Brain pericyte (primary cell): ENCODE data around the gene ARHGEF17.

Source experiments
- DNase-seq: peaks from one replicate; pipeline ENCODE4 v3.0.0-alpha.2; 2012; ENCODE audit warnings: low read depth, low spot score

ARHGEF17 gene

DNA sequence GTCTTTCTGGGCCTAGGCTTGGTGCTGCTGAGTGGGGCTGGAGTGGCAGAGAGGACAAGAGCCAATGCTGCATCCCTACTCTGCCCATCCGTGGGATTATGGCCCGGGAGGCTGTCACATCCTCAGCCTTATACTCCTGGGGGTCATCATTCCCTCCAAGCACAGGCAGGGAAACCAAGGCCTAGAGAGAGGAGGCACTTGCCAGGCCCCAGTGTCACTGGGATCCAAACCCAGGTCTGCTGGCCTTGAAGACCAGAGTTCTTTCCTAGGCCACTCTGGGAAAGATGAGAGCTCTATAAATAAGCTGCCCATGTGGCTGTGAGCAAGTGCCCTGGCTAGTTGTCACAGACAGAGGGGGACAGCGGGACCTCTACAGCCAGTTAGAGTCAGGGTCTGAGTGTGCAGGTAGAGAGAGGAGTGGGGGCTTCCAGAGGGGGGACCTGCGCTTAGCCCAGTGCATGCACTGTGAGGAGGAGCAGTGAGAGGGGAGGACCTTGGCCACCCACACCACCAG is 72.9 kb downstream of the ARHGEF17 start:
- no peak for DNase-seq

DNA sequence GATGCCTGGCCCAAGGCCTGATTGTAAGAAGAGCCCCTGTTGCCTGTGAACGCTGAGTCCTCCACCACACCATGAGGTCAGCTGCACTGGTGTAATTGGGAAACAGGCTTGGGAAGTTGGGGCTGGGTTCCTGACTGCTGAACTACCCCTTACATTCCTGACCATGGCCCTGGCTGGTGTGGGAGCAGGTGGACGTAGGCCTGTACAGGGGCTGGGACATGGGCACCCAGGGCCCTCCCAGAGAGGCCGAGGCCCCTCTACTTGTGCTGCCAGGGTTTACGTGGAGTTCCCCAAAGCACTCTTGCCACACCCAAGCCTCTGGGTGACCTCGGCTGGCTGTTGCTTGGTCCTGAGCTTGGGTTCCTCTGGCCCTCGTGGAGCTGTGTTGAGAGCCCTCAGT is 73.5 kb downstream of the ARHGEF17 start:
- DNase-seq, result no peak

DNA sequence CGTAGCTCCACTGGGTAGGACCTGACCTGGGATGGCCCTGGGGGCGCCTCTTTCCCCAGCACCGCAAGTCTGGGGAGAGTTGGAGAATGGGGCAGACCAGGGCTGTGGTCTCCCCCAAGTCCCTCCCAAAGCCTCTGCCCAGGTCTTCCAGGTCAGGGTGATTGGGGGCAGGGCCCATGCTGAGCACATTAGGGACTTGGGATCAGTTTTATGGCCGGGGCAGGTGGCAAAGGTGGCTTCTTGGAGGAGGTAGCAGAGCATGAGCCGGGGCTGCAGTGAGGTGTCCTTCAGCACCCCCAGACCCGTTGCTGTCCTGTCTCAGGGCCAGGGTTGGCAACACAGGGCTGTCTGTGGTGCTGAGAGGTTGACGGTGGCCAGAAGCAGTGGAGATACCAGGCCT is 74.1 kb downstream of the ARHGEF17 start:
- no peak for DNase-seq

DNA sequence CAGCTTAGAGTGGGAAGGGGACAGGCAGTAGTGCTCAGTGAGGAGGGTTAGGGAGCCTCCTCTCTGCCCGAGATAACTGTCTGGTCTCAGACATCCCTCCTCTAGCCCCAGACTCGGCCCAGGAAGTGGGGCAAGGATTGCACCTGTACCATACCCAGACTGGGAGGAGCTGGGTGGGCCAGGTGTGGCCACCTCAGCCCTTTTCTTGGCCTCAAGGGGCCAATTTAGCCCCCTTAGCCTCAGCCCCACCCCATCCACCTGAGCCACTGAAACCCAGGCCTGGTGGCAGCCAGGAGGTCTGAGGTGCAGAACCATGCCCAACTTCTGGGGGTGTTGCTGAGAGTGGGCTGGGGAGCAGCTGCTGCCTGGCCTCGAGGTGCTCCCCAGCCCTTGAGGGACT is 74.7 kb downstream of the ARHGEF17 start:
- no peak for DNase-seq

DNA sequence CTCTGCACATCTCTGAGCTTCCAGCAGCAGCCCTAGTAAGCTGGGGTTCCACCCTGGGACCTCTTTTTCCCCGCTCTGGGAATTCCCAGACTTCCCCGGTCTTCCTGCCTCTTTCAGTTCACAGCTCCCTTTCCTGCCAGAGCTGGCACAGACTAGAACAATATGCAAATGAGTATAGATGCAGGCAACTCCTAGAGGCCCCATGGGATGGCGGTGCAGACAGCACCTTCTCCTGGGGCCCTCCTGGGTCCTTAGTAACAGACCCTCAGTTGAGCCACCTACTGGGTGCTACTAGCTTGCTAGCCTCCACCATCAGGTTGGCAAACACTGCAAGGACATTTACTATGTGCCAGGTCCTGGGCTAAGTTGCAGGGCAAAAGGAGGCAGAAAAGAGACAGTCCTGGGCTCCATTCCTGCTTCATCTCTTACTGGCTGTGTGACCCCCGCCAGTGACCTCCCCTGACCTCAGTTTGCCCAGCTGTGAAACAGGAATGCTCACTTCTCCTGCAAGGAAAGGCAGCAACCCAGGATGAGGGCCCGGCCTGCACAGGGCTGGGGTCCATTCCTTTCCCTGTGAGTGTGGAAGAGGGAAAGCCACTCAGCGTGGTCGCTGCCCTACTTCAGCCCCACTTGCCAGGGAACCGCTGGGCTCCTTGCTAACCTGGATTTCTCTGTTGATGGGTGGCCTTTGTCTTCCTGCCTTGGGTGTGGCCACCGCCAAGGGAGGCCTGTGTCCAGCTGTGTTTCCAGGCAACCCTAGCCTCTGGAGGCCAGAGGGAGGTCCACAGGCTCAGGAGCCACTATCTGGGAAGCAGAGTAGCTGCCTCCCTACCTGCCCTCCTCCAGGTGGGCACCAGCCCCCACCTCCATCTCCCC is 75.4 kb downstream of the ARHGEF17 start:
- no peak for DNase-seq

DNA sequence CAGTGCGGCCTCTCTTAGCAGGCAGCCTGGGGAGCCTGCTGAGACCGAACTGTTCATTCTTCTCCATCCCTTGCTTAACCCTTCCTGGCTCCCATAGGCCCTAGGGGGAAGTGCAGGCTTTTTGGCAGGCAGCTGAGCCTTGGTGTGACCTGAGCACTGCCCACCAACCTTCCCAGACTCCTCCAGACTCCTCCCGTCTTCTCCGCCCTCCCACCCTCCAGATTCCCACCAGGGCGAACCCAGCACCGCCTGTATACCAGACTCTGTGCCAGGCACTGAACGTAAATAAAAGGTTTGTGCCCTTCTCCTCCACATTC is 76.0 kb downstream of the ARHGEF17 start:
- no peak for DNase-seq

DNA sequence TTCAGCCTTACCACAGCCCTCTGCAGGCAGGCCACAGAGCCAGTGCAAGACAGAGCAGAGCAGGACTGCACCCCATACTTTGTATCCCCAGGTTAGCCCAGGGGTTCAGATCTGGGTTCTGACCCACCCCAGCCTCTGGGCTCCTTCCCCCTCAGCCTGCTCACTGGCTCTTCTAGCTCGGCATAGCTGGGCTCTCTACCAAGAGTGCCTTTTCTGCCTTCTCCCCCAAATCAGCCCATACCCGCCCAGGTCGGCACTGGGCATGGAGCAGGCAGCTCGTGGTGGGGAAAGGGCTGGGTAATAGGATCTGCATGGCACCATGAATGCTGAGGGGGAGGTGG is 76.4 kb downstream of the ARHGEF17 start:
- DNase-seq, result no peak

DNA sequence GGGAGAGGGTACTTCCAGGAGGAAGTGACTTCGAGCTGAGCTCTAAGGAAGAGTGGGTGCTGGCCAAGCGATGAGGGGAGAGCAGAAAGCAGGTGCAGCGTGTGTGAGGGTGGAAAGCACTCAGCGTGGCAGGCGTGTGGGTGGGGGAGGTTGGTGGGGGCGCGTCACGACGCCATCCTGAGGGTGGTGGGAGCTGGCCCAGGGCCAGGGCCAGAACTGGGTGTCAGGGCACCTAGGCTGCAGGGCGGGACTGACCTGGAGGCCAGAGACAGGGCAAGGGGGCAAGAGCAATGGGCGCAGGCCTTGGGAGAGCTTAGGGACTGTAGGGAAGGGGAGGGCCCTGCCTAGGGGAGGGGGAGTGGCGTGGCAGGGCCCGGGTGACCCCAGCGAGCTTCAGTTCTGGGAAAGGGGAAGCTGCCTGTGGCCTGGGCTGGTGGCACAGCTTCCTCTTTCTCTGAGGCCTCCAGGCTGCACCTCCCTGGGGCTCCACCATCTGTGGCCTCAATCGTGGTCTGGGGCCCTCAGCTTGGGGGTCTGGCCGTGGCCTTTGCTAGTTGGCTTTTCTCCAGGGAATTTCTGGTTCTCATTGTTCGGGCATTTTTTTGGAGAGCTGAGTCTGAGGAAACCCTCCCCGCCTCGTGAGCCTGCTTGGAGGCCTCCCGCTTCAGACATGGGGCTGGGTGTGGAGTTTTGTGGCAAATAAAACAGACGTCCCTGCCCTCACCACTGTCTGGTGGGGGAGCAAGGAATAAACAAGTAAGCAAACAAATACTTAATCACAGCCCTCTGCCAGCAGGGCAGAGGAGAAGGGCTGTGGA is 77.0 kb downstream of the ARHGEF17 start:
- DNase-seq, result no peak

DNA sequence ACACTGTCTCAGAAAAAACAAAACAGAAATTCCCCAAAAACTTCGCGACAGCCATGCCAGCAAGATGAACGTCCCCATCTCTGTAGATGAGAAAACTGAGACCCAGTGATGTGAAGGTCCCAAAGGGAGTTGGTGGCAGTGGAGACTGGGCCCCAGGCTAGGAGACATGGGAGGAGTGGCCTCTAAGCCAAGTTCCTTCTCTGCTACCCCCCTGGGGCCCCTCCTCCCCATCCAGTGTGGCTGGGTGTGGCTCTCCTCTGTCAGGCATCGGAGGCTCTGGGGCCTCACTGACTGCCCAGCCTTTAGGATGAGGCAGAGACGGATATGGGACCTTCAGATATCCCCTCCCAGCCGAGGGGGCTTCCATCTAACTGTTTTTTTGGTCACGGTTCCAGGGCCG is 77.9 kb downstream of the ARHGEF17 start:
- DNase-seq, result no peak

DNA sequence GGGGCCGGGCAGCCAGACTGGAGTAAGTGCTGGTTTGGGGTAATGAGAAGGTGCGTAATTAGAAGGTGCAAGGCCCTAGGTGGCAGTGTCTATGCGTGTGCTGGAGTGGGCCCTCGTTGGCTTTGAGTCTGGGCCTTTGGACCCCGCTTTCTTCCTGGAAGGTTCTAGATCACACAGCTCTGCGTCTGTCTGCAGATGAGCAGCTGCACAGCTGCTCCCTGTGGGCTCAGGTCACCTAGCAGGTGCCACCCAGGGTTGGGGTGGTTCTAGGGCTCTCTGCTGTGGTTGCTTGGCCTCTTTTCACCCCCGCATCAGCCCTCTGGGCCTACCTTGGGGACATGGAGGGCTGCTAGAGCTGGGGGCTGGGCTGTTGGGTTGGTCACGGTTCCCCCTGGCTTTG is 78.5 kb downstream of the ARHGEF17 start:
- DNase-seq, result no peak

DNA sequence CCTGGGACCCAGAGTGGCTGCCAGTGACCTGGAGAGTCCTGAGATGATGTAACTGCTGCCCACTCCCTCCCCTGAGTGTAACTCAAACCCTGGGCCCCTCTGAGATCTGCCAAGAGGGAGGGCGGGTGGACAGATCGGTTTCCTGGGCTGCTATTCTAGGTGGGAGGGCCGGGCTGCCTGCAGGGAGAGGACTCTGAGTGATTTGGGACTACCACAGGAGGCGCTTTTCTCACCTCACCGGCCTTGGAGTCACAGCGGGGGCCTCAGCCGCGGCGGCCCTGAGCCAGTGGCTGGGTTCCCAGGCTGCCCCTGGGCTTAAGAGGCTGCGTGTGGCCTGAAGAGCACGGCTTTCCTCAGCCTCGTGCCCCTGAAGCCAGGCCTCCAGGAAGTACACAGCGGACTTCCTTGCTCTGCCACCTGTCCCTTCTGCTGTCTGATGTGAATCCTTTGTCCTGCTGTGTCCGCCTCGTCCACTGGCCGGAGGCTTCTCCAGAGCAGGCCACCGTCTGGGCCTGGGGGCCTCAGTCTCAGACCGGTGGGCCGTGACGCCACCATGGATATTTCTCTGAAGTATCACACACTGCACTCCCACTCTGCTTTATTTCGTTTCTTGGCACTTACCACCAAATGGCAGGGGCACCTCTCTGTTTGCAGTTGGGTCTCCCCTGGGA is 79.7 kb downstream of the ARHGEF17 start:
- no peak for DNase-seq

DNA sequence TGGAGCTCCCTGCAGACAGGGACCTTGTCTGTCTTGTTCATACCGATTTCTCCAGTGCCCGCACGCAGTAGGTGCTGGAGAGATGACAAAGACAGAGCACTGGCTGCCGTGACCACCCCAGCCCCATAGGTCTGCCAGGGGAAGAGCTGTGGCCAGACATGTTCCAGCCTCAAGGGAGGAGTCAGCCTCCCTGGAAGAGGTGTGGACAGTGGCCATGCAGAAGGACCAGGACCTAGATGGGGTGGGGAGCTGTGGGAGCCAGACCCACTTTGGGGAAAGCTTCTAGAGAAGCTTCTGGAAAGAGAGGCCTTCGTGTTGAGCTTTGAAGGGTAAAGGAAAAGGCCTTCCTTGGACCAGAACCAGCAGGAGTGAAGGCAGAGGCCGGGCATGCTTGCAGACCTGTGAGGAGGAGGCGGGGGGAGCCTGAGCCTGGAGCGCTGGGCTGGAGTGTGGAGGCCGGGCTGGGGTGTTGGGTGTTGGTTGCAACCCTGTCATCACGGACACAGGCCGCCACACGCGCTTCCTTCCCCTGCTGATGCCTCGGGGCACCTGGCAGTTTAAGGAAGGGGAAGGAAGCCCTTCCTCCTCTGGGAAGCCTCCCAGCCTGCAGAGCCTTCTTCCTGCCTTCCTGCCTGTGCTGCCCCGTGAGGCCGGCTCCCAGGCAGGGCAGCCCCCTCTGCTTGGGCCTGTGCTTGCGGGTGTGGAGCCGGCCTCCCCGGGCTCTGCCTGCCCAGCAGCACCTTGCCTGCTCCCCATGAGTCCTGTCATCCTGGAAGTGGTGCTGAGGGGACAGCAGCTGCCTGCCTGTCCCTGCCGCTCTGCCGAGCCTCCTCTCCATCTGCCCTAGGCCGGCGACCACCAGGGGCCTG is 80.4 kb downstream of the ARHGEF17 start:
- no peak for DNase-seq

DNA sequence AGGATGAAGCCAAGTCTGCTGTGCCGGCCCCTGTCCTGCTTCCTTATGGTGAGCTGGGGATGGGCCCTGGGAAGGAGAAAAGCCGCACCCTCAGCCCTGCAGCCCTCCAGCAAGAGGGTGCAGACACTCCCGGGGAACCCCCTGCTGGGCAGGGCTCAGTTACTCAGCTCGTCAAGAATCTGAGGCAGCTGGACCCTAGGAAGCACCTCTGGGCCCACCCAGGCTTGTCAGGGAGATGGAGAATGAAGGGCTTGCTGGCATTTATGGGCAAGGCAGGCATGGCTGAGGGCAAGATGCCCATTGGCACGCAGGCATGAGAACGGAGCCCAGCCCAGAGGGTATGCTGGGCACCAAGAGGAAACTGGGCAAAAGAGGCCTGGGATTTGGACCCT is 81.1 kb downstream of the ARHGEF17 start:
- no peak for DNase-seq

DNA sequence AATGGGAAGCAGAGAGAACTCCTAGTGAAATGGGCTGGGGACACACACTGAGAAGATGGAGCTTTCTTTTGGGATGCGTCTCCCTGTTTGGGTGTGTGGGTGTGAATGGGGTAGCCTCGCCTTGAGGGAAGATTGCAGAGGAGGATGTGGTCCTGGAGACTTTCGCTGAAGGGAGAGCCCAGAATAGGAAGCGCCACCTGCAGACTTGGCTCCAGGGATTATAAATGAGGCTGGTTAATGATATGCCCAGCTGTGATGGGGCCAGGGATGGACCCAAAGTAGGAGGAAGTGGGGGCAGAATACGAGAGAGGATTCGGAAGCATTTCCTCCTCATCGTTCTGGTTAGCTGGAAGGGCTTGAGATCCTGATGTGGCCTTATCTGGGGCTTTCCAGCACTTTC is 81.8 kb downstream of the ARHGEF17 start:
- no peak for DNase-seq

DNA sequence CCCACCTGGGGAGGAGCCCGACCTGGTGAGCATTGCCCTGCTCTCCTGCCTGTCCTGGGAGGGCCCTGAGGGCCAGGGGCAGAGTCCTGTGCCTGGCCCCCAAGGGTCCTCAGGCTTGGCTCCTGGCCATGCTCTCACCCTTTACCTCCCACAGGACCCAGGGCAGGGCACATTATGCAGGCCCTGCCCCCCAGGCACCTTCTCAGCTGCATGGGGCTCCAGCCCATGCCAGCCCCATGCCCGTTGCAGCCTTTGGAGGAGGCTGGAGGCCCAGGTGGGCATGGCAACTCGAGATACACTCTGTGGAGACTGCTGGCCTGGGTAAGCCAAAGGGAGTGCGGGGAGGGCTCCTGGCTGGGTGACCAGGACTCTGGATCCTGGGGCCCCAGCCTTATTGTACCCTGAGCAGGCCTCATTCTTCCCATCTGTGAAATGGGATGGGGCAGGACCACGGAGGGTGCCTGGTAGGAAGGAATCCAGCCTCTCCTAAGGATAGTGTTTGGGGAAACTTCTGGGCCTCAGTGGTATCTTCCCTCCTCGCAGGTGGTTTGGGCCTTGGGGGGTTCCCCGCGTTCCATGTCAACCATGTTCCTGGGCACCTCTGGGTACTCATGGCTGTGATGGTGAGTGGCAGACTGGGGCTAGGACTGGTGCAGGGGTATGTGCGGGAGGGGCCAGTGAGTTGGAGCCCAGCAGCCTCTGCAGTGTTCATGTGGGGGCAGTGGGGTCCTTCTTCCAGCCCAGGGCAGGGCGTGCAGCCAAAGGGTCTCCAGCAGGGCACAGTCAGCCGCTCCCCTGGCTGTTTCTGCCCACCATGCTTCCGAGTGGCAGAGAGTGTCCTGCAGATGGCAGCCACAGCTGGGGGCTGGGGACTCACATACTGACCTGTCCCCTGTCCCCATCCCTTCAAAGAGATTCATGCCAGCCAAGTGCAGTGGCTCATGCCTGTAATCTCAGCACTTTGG is 82.8 kb downstream of the ARHGEF17 start:
- no peak for DNase-seq

DNA sequence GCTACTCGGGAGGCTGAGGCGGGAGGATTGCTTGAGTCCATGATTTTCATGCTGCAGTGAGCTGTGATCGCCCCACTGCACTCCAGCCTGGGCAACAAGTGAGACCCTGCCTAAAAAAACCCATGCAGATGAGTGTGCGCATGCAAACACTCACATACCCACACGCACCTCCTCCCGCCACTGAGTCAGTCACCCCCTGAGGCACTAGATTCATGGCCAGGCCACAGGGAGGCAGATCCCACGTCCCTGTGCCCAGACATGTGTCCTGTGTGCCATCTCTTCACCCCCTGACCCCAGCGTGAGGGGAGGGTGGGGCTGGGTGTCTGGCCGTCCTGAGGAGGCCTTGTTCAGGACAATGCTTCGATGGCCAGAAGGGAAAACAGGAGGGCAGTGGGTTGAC is 83.6 kb downstream of the ARHGEF17 start:
- no peak for DNase-seq

DNA sequence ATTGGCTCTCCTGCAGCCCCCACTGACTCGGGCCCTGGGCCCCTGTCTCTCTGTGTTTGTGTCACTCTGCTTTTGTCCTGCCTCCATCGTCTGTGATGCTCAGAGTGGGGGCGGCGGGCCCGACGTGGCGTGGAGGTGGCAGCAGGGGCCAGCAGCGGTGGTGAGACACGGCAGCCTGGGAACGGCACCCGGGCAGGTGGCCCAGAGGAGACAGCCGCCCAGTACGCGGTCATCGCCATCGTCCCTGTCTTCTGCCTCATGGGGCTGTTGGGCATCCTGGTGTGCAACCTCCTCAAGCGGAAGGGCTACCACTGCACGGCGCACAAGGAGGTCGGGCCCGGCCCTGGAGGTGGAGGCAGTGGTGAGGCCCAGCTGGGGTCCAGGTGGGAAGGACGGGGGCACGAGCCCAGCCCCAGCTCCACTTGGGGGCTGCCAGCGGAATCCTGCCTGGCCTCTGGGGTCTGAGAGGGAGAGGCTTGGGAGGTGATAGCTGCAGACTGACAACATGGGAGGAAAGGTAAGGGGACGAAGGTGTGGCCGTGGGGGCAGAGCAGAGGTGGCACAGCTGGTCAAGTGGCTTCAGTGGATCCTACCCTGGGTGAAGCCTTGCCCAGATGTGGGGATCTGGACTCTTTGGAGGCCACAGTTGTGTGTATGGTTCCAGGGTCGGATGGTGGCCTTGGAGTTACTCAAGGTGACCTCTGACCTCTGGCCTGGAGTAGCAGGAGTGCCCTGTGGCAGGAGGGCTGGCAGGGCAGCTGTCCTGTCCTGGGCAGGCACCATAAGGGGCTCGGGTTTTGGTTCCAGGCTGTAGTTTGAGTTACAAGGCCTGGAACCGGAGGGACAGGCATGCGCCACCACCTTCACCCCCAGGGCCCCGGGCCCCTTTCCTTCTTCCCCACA is 84.3 kb downstream of the ARHGEF17 start:
- DNase-seq, result no peak

DNA sequence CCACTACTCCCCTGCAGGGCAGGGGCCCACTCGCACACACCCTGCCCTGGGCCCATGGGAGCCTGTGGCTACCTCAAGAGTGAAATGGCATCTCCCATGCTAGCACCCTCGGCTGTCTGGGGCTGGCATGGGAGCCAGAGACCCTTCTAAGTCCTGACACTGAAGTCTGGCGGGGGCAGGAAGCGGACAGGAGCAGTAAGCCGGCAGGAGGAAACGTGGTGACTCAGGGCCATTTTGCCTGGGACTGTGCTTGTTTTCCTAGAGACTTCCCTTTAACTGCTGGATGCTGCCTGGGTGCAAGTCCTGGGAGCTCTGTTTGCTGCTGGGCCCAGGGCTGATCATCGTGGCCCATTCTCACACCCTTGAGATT is 84.9 kb downstream of the ARHGEF17 start:
- DNase-seq, result no peak
